Vagina (tissue), 2 donors: Measurements from ENCODE around the gene GPR22. TPM values are rescaled to one million over a fixed set of nuclear protein-coding genes. Genes with fewer than 3 reads are reported as not detected.

Experiments
- DNase-seq, 2 donors: peaks; one replicate each; pipeline ENCODE4 v3.0.0-alpha.2; 2017; ENCODE audit errors: extremely low spot score in 2 of 2
- H3K27ac ChIP-seq: fragments of 200-600 bp; sonication (generic); one replicate; pipeline ENCODE4 v1.5.1; 2019
- H3K27me3 ChIP-seq: fragments of 200-600 bp; sonication (generic); one replicate; pipeline ENCODE4 v1.5.1; 2019
- H3K36me3 ChIP-seq, 2 donors: fragments of 200-600 bp; sonication (generic); one replicate each; pipeline ENCODE4 v1.5.1; 2017 to 2019
- H3K4me1 ChIP-seq: fragments of 200-600 bp; sonication (generic); one replicate; pipeline ENCODE4 v1.5.1; 2019
- H3K4me3 ChIP-seq, 2 donors: fragments of 200-600 bp; sonication (generic); 1 replicate in 1 of 2; 2 replicates in 1 of 2; pipeline ENCODE4 v1.5.1; 2016 to 2019
- H3K9me3 ChIP-seq: fragments of 200-600 bp; sonication (generic); one replicate; pipeline ENCODE4 v1.5.1; 2019
- CTCF ChIP-seq, 3 experiments: fragments of 450-650 bp in 2 of 3; fragments of 200-600 bp in 1 of 3; sonication (generic) in 1 of 3; IDR thresholded peaks; one replicate each; pipeline ENCODE4 v1.5.1; 2017 to 2019; ENCODE audit warnings: antibody characterized with exemption in 3 of 3, mild to moderate bottlenecking in 2 of 3, moderate library complexity in 2 of 3
- POLR2A ChIP-seq, 2 donors: fragments of 450-650 bp; IDR thresholded peaks; one replicate each; pipeline ENCODE4 v1.6.1; 2017; ENCODE audit warnings: antibody characterized with exemption in 2 of 2, mild to moderate bottlenecking in 2 of 2, moderate library complexity in 2 of 2
- POLR2AphosphoS5 ChIP-seq, 2 donors: sonication (generic); formaldehyde crosslinking; IDR thresholded peaks; one replicate each; pipeline ENCODE4 v1.9.0; 2017; ENCODE audit warnings: antibody characterized with exemption in 2 of 2, mild to moderate bottlenecking in 2 of 2, low read depth in 1 of 2; ENCODE audit not compliant: insufficient read depth in 1 of 2
- intact Hi-C: fragments of 100-400 bp; cut with DNase I; formaldehyde crosslinking; loops from one replicate; pipeline ENCODE4 v1.15.1; 2023
- total RNA-seq: library from RNA; depleted of rRNA; stranded (reverse); fragments of >200 nt; gene quantifications from one replicate; pipeline ENCODE4 v1.2.3, GENCODE V29; 2016

The GPR22 gene
- total RNA-seq, 1 donor from 2014 or later = 0.98 TPM

DNA sequence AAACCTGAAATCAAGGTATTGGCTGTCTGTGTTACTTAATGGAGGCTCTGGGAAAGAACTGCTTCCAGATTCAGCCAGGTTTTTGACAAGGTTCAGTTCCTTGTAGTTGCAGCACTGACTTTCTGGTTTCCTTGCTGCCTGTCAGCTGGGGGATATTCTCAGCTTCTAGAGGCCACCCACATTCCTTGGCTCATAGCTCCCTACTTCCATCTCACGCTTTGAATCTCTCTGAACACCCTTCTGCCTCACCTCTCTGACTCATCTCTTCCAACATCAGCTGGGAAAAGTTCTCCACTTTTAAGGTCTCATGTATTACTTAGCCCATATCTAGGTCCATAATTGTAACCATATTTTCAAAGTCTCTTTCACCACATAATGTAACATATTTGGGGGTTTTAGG lies 22.9 kb upstream of the GPR22 start:
- Histone ChIP-seq H3K9me3 (no peaks in the 10 kb centered on the region), H3K4me1 (peaks cover 16% of the 10 kb centered on the region), H3K27ac (no peak overlapping the region), H3K27me3 (no peaks in the 10 kb centered on the region), H3K4me3 (no peak overlapping the region), H3K36me3 (peaks cover 0 to 7% of the 10 kb centered on the region in 2 donors)
- no peak for DNase-seq
- intact Hi-C loops = no loop called here
- no peak for TF ChIP-seq POLR2AphosphoS5 (IDR thresholded peaks at IDR 0.05; ENCODE audit: insufficient read depth in 1 of 2, low read depth in 1 of 2)
- no peak for TF ChIP-seq POLR2A (IDR thresholded peaks at IDR 0.05)
- no peak for TF ChIP-seq CTCF (IDR thresholded peaks at IDR 0.05)

- Histone ChIP-seq H3K9me3 (no peaks in the 10 kb centered on the region), H3K27me3 (no peaks in the 10 kb centered on the region), H3K4me3 (no peak overlapping the region), H3K4me1 (peaks cover 11% of the 10 kb centered on the region), H3K27ac (no peak overlapping the region), H3K36me3 (peaks cover 0 to 6% of the 10 kb centered on the region in 2 donors)
- TF ChIP-seq POLR2AphosphoS5 (IDR thresholded peaks at IDR 0.05; ENCODE audit: insufficient read depth in 1 of 2, low read depth in 1 of 2) (no peak), CTCF (IDR thresholded peaks at IDR 0.05) (no peak), POLR2A (IDR thresholded peaks at IDR 0.05) (no peak)
- intact Hi-C loops = no loop called here
- no peak for DNase-seq
Measured at GRCh38 chr7:107450970-107451369, 18.9 kb upstream of the GPR22 start.

GRCh38 chr7:107453388-107453787 lies 16.5 kb upstream of the GPR22 start:
- TF ChIP-seq POLR2A (IDR thresholded peaks at IDR 0.05) (no peak), CTCF (IDR thresholded peaks at IDR 0.05) (no peak), POLR2AphosphoS5 (IDR thresholded peaks at IDR 0.05; ENCODE audit: insufficient read depth in 1 of 2, low read depth in 1 of 2) (no peak)
- intact Hi-C loops = no loop called here
- no peak for DNase-seq
- Histone ChIP-seq H3K36me3 (peaks cover 0 to 3% of the 10 kb centered on the region in 2 donors), H3K27ac (no peak overlapping the region), H3K27me3 (no peaks in the 10 kb centered on the region), H3K9me3 (no peaks in the 10 kb centered on the region), H3K4me1 (peaks cover 11% of the 10 kb centered on the region), H3K4me3 (no peak overlapping the region)

DNA sequence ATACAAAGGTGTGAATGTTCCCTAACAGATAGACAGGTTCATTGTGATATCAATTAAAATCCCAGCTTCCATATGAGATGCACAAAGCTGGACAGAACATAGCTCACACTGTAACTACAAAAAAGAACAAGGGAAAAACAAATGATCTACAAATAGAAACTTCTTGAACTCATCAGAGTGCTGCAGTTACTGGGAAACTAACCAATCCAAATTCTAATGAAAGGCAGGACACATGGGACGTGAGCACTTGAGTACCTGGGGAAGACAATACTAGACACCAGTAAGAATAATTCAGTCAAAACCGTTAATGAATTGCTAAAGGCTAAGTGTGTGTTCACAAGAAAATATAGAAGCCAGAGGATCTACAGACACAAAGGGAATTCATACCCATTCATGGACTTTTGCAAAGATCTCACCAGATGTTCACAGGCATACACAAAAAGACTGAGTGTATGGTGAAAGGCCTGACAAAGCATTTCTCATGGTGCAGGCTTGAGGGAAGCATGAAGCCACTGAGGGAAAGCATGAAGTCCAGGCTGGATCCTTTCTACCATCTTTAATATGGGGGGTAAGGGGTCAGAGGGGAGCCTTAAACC lies 7.8 kb upstream of the GPR22 start:
- no peak for TF ChIP-seq CTCF (IDR thresholded peaks at IDR 0.05)
- TF ChIP-seq POLR2A (IDR thresholded peaks at IDR 0.05) = no peak
- TF ChIP-seq POLR2AphosphoS5 (IDR thresholded peaks at IDR 0.05; ENCODE audit: insufficient read depth in 1 of 2, low read depth in 1 of 2) = no peak
- no peaks in the 10 kb centered on the region for H3K9me3 ChIP-seq
- H3K36me3 ChIP-seq = no peaks in the 10 kb centered on the region
- DNase-seq = no peak
- intact Hi-C loops = loop anchor here (10.0 kb wide), 1 partner anchor 263 kb away; no protein-coding TSS in a partner anchor
- H3K4me1 ChIP-seq = no peaks in the 10 kb centered on the region
- H3K4me3 ChIP-seq = no peak overlapping the region
- no peak overlapping the region for H3K27ac ChIP-seq
- no peaks in the 10 kb centered on the region for H3K27me3 ChIP-seq
